ENCODE results near the gene IGHMBP2.
"Not testable (repeated sequence)": the region's sequence is repeated elsewhere in the genome, so short reads cannot be mapped to it uniquely, and the experiment has no call there.

IGHMBP2 gene

DNA sequence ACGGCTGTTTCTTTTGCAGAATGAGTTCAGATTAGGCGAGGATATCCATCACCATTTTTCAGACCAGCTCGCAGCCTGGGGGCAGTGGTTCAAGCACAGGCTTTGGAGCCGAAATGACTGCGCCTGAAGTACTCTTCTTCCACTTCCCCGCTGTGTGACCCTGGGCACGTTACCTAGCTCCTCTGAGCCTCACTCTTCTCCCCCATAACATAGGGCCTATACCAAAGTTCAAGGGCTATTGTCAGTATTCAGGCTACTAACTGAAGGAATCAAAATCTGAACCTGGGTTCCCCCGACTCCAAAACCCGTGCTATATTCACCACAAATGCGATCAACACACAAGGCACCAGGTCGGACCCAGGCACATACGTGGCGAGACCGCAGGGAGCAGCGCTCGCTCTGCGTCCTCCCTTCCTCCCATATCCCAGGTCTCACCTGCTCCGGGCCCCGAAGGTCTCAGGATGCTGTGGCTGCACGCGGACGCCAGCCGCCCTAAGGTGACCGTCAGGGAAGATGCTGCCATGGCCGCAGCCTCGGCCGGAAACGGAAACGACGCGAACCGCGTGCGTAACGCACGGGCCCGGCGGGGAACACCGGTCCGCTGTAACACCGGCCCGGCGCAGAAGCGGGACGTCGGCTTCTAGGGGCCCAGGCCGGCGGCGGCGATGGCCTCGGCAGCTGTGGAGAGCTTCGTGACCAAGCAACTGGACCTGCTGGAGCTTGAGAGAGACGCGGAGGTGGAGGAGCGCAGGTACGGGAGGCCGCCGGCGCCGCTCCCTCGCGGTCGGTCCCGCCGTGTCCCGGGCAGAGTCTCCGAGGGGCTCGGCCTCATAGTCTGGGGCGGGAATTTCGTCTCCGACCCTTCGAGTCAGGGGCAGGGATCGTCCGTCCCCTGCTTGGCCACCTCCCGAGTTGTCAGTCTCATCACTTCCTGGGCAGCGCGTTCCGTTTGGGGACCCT is at the start of gene IGHMBP2, which contains the start of gene MRPL21:
IGHMBP2 (plus strand) TSS at position 604 of the 960 bp plus-strand sequence; CDS start at position 666, 62 bp downstream.
MRPL21 (minus strand) TSS at position 545 of the 960 bp plus-strand sequence; CDS start at position 523, 22 bp downstream.
- peak; percentile 61 to 69 for DNase-seq (ENCODE audit: low read depth in 2 of 2)

DNA sequence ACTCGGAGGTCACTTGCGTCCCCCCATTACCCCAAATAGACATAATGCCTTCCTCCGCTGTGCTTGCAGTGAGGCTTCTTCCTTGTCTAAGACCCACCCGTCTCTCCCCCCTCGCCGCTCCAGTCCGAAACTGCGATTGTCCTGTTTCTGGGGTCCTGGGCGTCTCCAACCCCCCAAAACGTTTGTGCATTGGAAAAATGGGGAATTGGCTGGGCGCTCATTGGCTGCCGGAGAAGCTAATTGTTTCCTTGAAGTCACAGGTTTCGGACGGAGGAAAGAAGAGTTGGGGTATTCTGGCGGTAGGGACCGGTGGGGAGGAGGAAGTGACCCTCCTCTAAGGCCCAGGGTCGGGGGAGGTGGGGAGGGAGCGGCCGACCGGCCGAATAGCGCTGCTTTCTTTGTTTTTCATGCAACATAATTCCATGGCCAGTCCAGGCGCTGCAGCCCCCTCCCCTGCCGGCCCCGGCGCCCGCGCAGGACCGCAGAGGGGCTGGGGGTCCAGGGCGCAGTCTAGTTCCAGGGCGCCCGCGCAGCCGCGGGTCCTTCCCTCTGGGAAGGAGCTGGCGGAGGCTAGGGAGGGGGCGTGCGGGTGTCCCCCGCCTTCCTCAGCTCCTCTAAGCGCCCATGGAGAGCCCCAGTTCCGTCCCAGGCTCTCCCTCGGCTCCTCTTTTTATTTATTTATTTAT is 49.3 kb upstream of the IGHMBP2 start:
- DNase-seq (ENCODE audit: low read depth in 2 of 2): no peak

DNA sequence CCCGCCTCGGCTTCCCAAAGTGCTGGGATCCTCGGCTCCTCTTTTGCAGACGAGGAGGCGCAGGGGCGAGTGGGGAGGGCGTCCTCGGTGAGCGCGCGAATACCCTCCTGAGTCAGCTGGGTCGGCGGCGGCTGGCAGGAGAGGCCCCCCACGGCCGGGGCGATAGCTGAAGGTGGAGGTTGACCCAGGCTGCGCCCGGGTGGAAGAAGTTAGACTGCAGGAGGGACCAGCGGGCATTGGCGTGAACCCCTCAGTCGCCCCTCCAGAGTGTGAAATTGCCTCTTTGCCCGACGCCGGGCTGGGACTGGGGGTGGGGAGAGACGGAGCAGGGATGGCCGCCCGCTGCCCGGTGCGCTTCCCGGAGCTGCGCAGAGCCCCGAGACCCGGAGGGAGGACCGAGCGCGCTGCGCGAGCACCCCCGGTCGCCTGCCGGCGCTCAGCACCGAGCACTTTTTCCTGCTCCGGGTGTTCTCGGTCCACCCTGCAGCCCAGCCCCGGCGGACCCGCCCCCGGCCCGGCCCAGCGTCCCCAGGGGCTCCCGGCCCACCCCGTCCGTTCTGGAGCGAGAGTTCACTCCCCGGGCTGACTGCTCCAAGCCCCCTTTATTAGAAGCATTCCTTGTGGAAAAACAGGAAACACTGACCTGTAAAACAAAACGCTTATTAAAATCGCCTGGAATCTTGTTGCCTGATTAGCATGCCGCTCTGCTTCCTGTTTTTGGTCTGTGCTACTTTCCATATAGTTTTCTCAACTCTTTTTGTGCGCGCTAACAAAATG is 48.3 kb upstream of the IGHMBP2 start:
- DNase-seq (ENCODE audit: low read depth in 2 of 2): no peak

DNA sequence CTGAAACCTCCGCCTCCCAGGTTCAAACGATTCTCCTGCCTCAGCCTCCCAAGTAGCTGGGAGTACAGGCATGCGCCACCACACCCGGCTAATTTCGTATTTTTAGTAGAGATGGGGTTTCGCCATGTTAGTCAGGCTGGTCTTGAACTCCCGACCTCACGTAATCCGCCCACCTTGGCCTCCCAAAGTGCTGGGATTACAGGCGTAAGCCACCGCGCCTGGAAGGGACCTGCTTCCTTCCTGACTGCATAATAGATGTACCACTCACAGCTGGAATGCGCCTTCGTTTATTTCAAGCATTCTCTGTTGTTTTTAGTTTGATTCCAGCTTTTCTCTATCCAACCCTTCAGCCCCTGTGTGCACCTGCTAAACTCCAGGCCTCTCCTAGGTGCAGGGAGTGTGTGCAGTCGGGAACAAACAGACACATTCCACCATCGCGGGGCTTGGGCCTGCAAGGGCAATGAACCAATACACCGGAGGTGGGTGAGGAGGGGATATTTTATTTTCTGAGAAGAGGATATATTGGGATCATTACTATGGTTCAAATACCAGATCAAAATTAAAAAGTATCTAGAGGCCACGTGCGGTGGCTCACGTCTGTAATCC is 47.2 kb upstream of the IGHMBP2 start:
- DNase-seq (ENCODE audit: low read depth in 2 of 2): not testable (repeated sequence)

DNA sequence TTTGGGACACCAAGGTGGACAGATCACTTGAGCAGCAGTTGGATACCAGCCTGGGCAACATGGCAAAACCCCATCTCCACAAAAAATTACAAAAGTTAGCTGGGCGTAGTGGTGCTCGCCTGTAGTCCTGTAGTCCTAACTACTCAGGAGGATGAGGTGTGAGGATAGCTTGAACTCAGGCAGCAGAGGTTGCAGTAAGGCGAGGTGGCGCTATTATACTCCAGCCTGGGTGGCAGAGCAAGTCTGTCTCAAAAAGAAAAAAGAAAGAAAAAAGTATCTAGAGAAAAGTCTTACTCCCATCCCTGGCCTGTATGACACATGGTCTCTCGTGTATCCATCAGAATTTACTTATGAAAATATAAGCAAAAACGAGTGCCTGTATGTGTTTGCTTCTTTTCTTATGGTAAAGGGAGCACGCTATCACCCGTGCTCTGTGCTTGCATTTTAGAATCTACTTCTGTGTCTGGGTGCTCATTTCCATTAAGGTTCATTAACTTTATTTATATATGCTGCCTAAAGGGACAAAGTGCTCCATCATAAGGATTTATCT is 46.6 kb upstream of the IGHMBP2 start:
- DNase-seq (ENCODE audit: low read depth in 2 of 2): no peak

DNA sequence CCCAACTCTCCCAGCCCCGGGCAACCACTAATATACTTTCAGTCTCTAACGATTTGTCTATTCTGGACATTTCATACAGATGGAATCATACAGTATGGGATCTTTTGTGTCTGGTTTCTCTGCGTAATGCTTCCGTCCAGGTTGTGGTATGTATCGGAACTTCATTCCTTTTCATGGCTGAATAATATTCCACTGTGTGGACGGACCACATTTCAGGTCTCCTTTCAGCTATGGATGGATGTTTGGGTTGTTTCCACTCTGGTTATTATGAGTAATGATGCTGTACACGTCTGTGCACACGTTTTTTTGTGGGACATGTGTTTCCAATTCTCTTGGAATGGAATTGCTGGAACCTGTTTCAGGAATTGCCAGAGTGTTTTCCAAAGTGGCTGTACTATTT is 44.6 kb upstream of the IGHMBP2 start:
- no peak for DNase-seq (ENCODE audit: low read depth in 2 of 2)

DNA sequence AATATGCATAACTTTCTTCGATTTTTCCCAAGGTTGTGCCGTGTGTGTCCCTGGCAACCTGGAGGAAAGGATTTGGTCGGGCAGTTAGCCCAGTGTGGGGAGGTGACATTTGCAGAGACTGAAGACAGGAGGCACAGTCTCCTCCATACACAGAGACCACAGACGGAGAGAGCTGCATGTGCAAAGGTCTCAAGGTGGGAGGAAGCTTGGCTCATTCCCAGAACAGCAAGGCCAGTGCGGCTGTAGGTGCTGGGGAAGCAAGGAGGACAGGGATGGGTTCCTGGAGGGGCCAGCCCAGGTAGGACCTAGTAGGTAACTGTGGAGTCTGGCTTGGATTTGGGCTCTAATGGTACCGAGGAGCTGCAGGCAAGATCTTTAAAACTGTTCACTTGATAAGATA is 41.3 kb upstream of the IGHMBP2 start:
- no peak for DNase-seq (ENCODE audit: low read depth in 2 of 2)

DNA sequence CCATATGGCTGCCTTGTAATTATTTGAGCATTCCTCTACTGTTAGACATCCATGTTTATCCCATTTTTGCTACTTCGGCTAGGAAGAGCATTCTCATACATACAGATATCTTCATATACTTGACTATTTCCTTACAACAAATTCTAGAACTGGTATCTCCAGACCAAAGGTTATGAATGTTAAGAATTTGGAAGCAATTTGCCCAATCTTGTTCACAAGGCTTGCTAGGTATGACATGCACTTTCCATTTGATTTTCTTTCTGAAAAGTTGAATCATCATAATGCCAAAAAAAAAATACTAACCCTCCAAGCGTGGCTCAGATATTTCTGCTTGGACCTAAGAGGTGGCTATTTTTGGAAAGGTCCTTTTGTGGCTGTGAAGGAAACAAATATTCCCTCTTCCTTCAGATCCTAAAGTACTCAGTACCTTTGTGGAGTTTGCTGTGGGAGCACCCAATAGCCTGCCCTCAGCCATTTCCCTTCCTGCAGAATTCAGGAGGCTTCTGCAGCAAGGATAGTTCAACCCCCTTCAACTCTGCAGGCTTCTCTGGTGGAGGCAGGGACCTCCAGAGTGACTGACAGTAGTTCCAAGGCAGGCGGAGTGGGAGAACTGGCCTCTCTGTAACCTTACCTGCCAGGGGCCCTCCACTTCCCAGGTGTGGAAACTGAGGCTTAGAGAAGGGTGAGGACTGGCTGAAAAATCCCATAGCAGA is 40.0 kb upstream of the IGHMBP2 start:
- DNase-seq (ENCODE audit: low read depth in 2 of 2): no peak

DNA sequence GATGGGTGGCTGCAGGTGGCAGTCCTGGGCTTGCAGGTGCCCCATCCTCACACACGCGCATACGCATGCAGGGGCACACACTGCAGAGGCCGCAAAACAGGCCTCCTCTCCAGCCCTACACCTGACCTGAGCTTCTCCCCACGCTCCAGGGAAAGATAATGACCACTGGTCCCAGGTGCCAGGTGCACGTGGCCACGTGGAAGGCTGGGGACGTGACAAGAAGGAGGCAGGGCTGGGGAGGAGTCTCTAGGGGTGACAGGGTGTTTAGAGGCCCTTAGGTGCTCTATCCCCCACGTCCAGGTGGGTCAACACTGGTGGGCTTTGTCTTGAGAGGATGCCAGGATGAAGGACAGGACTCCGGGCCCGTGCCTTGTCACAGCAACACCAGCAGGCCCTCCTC is 38.5 kb upstream of the IGHMBP2 start:
- DNase-seq (ENCODE audit: low read depth in 2 of 2): no peak

DNA sequence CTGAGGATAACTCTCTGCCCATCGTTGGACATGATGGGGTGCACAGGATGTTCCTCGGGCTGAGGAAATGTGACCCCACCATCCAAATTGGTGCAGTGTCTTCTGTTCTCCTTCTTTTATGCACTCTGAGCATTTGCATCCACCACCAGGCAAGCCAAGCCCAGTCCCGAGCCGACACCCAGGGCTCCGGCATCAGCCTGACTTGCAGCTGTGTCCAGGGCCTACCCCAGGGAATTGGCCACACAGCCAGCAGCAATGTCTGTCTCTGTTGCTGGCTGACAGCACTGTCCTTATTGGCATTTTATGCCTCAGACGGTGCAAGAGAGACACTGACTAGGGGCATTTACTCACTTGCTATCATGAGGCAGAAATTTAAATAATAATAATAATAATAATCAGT is 36.6 kb upstream of the IGHMBP2 start:
- no peak for DNase-seq (ENCODE audit: low read depth in 2 of 2)

DNA sequence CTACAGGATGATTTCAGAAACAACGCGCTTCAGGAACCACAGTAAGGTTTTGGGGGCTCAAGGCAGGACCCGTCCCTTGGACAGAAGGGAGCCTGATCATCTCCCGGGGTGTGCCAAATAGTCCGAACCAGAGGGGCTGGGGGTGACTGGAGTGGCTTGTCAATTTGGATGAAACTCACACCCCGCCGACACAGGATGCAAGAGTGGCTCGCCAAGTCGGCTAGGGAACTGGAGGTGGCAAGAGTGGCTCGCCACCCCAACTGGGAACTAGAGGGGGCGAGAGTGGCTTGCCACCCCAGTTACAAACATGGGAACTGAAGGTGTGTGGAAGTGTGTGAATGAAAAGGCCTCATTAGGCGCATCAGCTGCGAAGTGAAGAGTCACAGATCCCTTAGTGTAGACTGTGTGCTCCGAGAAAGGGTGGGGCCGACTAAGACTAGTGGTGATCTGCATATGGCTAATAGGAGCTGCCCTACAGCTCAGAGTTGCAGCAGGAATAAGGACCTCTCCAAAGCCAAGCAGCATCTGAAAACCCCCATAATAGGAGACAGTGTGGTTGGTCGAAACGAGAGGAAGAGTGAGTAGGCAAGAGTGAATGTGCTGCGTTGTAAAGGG is 35.4 kb upstream of the IGHMBP2 start:
- no peak for DNase-seq (ENCODE audit: low read depth in 2 of 2)

DNA sequence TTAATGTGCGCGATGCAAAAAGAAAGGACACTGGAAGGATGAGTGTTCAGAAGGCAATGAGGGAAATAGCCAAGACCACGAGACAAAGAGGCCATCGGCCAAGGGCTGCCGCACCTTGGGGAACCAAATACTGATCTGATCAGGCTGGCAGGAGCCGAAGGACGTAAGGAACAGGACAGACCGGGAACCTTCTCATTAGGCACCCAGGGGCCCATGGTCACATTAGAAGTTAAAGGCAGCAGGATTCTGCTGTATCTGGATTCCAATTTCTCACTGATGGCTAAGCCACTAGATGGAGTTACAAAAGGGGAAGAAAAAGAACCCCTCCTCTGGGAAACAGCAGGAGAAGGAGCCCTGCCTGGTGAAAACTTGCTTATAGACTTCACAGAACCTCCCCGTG is 33.2 kb upstream of the IGHMBP2 start:
- DNase-seq (ENCODE audit: low read depth in 2 of 2): no peak

DNA sequence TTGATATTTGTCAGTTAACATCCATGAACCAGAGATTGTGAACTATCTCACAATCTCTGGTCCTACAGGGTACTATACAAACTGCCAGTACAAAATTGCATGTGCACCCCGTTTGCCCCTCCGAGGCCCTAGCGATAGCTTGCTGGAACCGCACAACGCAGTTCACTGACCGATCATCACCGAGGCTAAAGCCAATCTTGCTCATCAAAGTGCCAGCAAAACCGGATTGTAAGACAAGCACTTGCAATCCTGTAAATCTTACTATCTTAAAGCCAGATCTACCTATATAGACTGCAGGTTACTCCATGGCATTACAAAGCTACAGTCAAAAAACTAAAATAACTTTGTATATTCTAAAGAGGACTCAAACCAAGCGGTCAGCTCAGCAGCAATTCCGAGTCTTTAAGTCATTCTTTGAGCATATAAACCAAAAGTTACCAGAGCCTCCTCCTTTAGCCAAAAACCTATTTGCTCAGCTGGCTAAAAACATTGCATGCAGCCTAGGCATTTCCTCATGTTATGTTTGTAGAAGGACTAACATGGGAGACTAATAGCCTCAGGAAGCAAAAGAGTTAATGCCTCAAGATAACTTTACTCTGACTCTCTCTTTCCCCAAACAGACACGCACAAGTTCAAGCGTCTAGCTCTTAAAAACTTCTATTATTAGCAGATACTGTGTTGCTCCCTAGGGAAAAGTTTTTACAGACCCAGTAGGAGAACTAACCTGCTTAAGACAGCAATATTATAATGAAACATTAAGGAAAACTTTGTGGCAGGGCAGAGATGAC is 31.3 kb upstream of the IGHMBP2 start:
- DNase-seq (ENCODE audit: low read depth in 2 of 2): no peak

DNA sequence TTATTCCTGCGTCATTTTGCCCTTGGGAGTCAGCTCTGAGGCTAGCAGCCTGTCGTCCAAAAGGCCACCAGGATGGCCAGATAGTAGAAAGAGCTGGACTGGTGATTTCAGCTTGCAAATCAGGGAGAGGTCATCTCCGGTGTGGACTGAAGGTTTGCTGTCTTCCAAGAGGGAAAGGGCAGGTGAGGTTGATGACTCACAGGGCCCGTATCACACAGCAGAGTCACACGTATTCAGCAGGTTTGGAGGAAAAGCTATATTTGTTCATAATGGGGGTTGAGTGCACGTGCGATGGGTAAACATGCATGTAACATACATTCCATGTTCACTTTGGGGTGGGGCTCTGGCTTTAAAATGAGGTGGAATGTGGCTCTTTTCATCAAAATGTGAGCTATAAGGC is 25.7 kb upstream of the IGHMBP2 start:
- no peak for DNase-seq (ENCODE audit: low read depth in 2 of 2)

DNA sequence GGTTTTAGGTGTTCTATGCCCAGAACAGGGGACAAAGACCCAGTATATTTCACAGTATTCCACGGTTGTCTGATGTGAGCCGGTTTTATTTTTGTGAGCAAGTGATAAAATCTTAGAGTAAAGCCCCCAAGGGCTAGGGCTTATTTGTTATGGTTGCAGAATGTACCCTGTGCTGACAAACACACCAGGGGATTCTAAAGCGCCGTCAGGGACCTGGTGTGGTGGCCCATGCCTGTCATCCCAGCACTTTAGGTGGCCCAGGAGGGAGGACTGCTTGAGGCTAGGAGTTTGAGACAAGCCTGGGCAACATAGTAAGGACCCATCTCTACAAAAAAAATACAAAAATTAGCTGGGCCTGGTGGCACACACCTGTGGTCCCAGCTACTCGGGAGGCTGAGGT is 22.8 kb upstream of the IGHMBP2 start:
- no peak for DNase-seq (ENCODE audit: low read depth in 2 of 2)

DNA sequence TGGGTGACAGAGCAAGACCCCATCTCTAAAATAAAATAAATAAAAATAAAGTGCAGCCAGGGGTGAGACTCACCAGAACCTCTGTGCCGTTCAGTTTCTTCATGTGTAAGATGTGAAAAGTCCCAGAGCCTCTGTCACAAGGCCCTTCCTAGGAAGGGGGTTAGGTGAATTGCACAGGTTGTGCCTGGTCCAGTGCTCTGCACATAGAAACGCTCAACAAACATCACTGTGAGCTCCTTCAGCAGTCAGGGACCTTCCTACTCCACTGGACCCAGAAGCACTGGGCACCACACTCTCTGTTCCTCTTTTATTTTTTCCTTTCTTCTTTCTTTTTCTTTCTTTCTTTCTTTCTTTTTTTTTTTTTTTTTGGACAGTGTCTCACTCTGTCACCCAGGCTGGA is 22.4 kb upstream of the IGHMBP2 start:
- no peak for DNase-seq (ENCODE audit: low read depth in 2 of 2)

DNA sequence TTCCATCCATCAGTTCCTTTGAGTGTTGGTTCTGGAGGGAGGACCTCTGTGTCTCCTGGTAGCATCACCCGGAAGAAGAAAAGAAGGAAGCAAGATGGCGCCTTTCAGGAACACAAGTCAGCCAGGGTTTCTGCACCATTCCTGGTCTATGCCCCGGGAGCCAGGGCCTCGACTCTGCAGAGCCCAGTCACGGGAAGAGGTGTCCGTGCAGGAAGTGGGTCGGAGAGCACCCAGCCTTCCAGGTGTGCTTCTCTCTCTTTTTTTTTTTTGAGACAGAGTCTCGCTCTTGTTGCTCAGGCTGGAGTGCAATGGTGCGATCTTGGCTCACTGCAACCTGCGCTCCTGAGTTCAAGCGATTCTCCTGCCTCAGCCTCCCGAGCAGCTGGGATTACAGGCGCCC is 21.3 kb upstream of the IGHMBP2 start:
- no peak for DNase-seq (ENCODE audit: low read depth in 2 of 2)

DNA sequence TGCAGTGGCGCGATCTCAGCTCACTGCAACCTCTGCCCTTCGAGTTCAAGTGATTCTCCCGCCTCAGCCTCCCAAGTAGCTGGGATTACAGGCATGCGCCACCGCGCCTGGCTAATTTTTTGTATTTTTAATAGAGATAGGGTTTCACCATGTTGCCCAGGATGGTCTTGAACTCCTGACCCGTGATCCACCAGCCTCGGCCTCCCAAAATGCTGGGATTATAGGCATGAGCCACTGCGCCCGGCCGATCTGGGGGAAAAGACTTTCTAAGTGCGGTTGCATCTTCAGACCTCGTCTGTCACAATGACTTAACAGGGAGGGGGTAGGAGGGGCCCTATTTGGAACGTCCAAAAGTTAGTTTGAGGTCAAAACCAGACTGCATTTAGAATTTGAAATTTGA is 18.9 kb upstream of the IGHMBP2 start:
- not testable (repeated sequence) for DNase-seq (ENCODE audit: low read depth in 2 of 2)

DNA sequence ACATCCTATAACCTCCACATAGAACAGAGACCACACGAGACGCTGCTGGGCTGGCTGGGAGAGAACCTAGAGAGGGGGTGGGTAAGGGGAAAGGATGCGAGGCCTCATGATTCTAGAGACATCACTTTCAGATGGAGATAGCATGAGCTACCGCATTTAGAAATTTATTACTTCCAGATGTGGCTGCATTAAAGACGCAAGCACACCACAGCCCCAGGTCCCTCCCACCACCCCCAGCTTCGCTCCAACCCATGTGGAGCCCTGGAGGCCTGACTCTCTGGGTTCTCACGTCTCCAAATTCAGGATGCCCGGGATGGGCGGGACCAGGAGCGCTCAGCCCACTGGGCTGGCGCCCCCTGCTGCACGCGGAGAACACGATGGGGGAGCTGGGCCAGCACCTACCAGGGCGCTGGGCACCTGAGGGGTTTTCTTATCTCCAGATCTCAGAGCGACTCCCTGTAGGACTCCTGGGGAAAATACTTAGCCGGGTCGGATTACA is 13.7 kb upstream of the IGHMBP2 start:
- DNase-seq (ENCODE audit: low read depth in 2 of 2): no peak

All from stimulated activated CD8-positive, alpha-beta memory T cell treated with anti-CD3 and anti-CD28 coated beads, Interleukin-15, amount 100 ng/mL, for 4 hours (primary cell).